HEK293T (cell line): ENCODE measurements around the gene SERAC1.

Experiments used
- CTCF ChIA-PET: fragments of 350-600 bp; formaldehyde crosslinking; extraction: SDS; loops from one replicate; lab custom pipeline; 2021; ENCODE audit warnings: antibody characterized with exemption, inconsistent platforms; lab: Yijun Ruan, JAX
- POLR2A ChIA-PET: fragments of 350-600 bp; formaldehyde crosslinking; extraction: SDS; loops from one replicate; lab custom pipeline; 2020; ENCODE audit warnings: antibody characterized with exemption, inconsistent platforms; lab: Yijun Ruan, JAX
- DNase-seq: peaks from one replicate; pipeline ENCODE4 v3.0.0; 2012; ENCODE audit warnings: mixed read lengths; ENCODE audit errors: extremely low spot score
- ARNT ChIP-seq: fragments of 450-650 bp; IDR thresholded peaks from 2 replicates; pipeline ENCODE4 v1.6.1; 2017; ENCODE audit warnings: mild to moderate bottlenecking
- BHLHE40 ChIP-seq: fragments of 450-650 bp; IDR thresholded peaks from 2 replicates; pipeline ENCODE4 v1.6.1; 2016; ENCODE audit warnings: mild to moderate bottlenecking, moderate library complexity, borderline replicate concordance
- CTBP1 ChIP-seq: fragments of 450-650 bp; IDR thresholded peaks from 2 replicates; pipeline ENCODE4 v1.6.1; 2016; ENCODE audit warnings: borderline replicate concordance
- ELF4 ChIP-seq: fragments of 450-650 bp; IDR thresholded peaks from 2 replicates; pipeline ENCODE4 v1.6.1; 2017; ENCODE audit warnings: antibody characterized with exemption
- FOXA1 ChIP-seq: fragments of 450-650 bp; IDR thresholded peaks from 2 replicates; pipeline ENCODE4 v1.6.1; 2016; ENCODE audit warnings: mild to moderate bottlenecking
- FOXK2 ChIP-seq: fragments of 450-650 bp; IDR thresholded peaks from 2 replicates; pipeline ENCODE4 v1.6.1; 2016; ENCODE audit warnings: mild to moderate bottlenecking
- FOXM1 ChIP-seq: fragments of 450-650 bp; IDR thresholded peaks from 2 replicates; pipeline ENCODE4 v1.6.1; 2017; ENCODE audit warnings: mild to moderate bottlenecking, borderline replicate concordance
- HDGF ChIP-seq: fragments of 450-650 bp; IDR thresholded peaks from 2 replicates; pipeline ENCODE4 v1.6.1; 2017; ENCODE audit warnings: antibody characterized with exemption, borderline replicate concordance
- L3MBTL2 ChIP-seq: fragments of 450-650 bp; conservative IDR thresholded peaks from 2 replicates; pipeline ENCODE4 v1.6.1; 2016; ENCODE audit warnings: mild to moderate bottlenecking
- LEF1 ChIP-seq: fragments of 450-650 bp; IDR thresholded peaks from 2 replicates; pipeline ENCODE4 v1.6.1; 2017; ENCODE audit warnings: mild to moderate bottlenecking, borderline replicate concordance
- NFRKB ChIP-seq: fragments of 450-650 bp; IDR thresholded peaks from 2 replicates; pipeline ENCODE4 v1.6.1; 2016; ENCODE audit warnings: mild to moderate bottlenecking, moderate library complexity
- SP1 ChIP-seq: fragments of 450-650 bp; IDR thresholded peaks from 2 replicates; pipeline ENCODE4 v1.6.1; 2017
- SUZ12 ChIP-seq: fragments of 450-650 bp; IDR thresholded peaks from 2 replicates; pipeline ENCODE4 v1.6.1; 2016; ENCODE audit warnings: mild to moderate bottlenecking
- TARDBP ChIP-seq: fragments of 450-650 bp; IDR thresholded peaks from 2 replicates; pipeline ENCODE4 v1.6.1; 2016
- ZNF384 ChIP-seq: fragments of 450-650 bp; IDR thresholded peaks from 2 replicates; pipeline ENCODE4 v1.6.1; 2016
- TF ChIP-seq, protein P1 (sequence below): fragments of 450-650 bp; IDR thresholded peaks from 2 replicates; pipeline ENCODE4 v1.6.1; 2016

The SERAC1 gene

DNA sequence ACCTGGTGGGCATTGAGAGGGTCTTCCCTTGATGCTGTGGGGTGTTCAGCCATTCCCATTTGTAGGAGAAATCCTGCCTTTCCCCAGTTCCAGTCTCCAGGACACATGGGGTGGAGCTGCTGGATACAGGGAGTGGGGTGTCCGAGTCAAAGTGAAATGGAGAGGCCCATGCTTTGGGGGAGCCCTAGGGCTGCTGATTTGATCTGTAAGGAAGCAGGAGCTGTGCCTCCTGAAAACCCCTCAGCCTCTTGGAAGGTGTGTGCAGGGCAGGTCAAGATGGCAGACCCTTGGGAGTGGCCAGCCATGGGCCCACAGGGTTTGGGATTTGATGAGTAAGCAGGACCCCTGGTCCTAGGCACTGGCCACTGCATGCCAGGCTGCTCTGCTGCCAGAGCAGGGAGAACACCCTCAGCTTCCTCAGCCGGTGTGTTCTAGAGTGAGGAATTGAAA is 82.0 kb downstream of the SERAC1 start:
- CTCF ChIA-PET = no interaction called here
- POLR2A ChIA-PET = no interaction called here
- DNase-seq = no peak
- TF ChIP-seq FOXK2 = no peak
- TF ChIP-seq TARDBP = no peak
- TF ChIP-seq HDGF = no peak
- no peak for TF ChIP-seq SUZ12
- TF ChIP-seq L3MBTL2 = no peak
- no peak for TF ChIP-seq FOXA1
- TF ChIP-seq ZNF384 = no peak
- no peak for TF ChIP-seq BHLHE40
- TF ChIP-seq CTBP1 = no peak
- TF ChIP-seq NFRKB = no peak
- TF ChIP-seq, protein P1, sequence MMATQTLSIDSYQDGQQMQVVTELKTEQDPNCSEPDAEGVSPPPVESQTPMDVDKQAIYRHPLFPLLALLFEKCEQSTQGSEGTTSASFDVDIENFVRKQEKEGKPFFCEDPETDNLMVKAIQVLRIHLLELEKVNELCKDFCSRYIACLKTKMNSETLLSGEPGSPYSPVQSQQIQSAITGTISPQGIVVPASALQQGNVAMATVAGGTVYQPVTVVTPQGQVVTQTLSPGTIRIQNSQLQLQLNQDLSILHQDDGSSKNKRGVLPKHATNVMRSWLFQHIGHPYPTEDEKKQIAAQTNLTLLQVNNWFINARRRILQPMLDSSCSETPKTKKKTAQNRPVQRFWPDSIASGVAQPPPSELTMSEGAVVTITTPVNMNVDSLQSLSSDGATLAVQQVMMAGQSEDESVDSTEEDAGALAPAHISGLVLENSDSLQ = no peak
- TF ChIP-seq ARNT = no peak
- TF ChIP-seq FOXM1 = no peak
- no peak for TF ChIP-seq ELF4

DNA sequence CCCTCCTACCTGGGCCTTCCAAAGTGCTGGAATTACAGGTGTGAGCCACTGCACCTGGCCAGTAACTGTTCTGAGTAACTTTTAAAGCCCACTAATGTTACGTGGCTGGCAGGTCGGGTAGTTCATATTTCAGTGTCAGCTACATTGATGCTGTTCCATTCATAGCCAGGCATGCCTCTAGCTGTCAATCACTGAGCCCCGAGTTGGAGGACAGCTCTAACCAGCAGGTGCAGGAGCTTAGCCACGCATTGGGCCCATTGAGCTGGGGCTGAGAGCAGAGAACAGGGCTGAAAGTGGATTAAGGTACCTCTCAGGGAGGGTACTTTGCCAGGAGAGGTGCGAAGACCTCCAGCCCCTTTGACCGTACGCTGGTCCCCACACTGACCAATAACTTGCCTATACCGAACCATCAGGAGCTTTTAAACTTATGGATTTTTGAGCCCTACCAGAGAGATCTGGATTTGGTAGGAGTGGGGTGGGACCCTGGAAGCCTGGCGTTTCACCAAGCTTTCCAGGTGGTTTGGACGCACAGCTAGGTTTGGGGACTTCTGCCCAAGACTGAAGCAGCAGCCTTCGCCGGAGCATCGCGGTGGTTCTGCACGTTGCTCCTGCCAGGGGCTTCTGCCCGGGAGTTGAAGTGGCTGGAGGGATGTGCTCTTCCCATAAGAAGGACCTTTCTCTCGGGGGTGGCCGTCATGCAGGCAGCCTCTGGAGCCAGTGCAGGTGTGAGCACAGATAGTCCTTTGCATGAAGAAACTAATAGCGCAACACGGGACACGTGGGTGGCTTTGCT is 82.6 kb downstream of the SERAC1 start:
- no peak for DNase-seq
- POLR2A ChIA-PET = no interaction called here
- TF ChIP-seq, protein P1 = no peak
- TF ChIP-seq FOXM1 (no peak), FOXA1 (no peak), NFRKB (no peak), FOXK2 (no peak), HDGF (no peak)
- CTCF ChIA-PET = no interaction called here

- TF ChIP-seq FOXA1 (no peak), CTBP1 (no peak), L3MBTL2 (no peak), FOXM1 (no peak), BHLHE40 (no peak), LEF1 (no peak), ZNF384 (no peak), SP1 (no peak), NFRKB (no peak), FOXK2 (no peak), HDGF (no peak), SUZ12 (no peak), TARDBP (no peak)
- TF ChIP-seq, protein P1 = no peak
- ChIA-PET POLR2A (no interaction called here), CTCF (no interaction called here)
- no peak for DNase-seq
These were observed 84.4 kb downstream of the SERAC1 start for GRCh38 chr6:158083455-158084325.

- POLR2A ChIA-PET = interaction anchor here (0.6 kb wide), 1 partner anchor 1921 kb away, joined by 3 read pairs; no protein-coding TSS in a partner anchor
- TF ChIP-seq ZNF384 (peak; percentile 2; the same call in 1 of the 2 replicates), HDGF (no peak)
- CTCF ChIA-PET = interaction anchor here (0.9 kb wide), 1 partner anchor 9 kb away, joined by 7 read pairs; no protein-coding TSS in a partner anchor
- no peak for DNase-seq
These were observed 86.5 kb downstream of the SERAC1 start for GRCh38 chr6:158081657-158081935.

- TF ChIP-seq NFRKB (no peak), FOXA1 (no peak), ZNF384 (0 out of 2 replicates have a peak, but pooled peaks have one; percentile 66)
- POLR2A ChIA-PET = no interaction called here
- DNase-seq = no peak
- CTCF ChIA-PET = interaction anchor here (0.9 kb wide), 1 partner anchor 8 kb away, joined by 7 read pairs; no protein-coding TSS in a partner anchor
These were observed 87.0 kb downstream of the SERAC1 start for GRCh38 chr6:158080849-158081656.

- ChIA-PET CTCF (interaction anchor here (0.6 kb wide), 1 partner anchor 96 kb away, joined by 3 read pairs; no protein-coding TSS in a partner anchor), POLR2A (no interaction called here)
- DNase-seq = no peak
- no peak for TF ChIP-seq TARDBP
- no peak for TF ChIP-seq ARNT
- TF ChIP-seq SP1 = no peak
- TF ChIP-seq FOXM1 = no peak
- TF ChIP-seq ZNF384 = no peak
- TF ChIP-seq SUZ12 = no peak
- no peak for TF ChIP-seq HDGF
- no peak for TF ChIP-seq BHLHE40
- no peak for TF ChIP-seq LEF1
- TF ChIP-seq NFRKB = no peak
- no peak for TF ChIP-seq L3MBTL2
- TF ChIP-seq ELF4 = no peak
- no peak for TF ChIP-seq FOXK2
- no peak for TF ChIP-seq CTBP1
- TF ChIP-seq, protein P1 = no peak
- TF ChIP-seq FOXA1 = no peak
These were observed 89.7 kb downstream of the SERAC1 start for GRCh38 chr6:158078320-158078719.
